Gastrocnemius medialis (tissue), 4 donors: ENCODE data around the gene EXPH5. TPM values are rescaled to one million over a fixed set of nuclear protein-coding genes. Genes with fewer than 3 reads are reported as not detected.

Experiments
- ATAC-seq, 2 donors: fragments of 150-250 bp; one replicate each; pipeline ENCODE4 v1.9.1; 2016
- DNase-seq, 2 donors: peaks; one replicate each; pipeline ENCODE4 v3.0.0-alpha.2; 2019
- H3K27ac ChIP-seq, 4 donors: fragments of 200-600 bp; sonication (generic); 1 replicate in 1 of 4; 2 replicates in 3 of 4; pipeline ENCODE4 v1.5.1; 2016 to 2018; ENCODE audit warnings: mild to moderate bottlenecking in 2 of 4, moderate library complexity in 1 of 4
- H3K27me3 ChIP-seq, 3 donors: fragments of 200-600 bp; sonication (generic) in 2 of 3; 1 replicate in 1 of 3; 2 replicates in 2 of 3; pipeline versions ENCODE4 v1.5.1 to v1.6.0; 2016 to 2019; ENCODE audit warnings: mild to moderate bottlenecking in 1 of 3, moderate library complexity in 1 of 3
- H3K36me3 ChIP-seq, 2 donors: fragments of 200-600 bp; sonication (generic) in 1 of 2; one replicate each; pipeline ENCODE4 v1.5.1; 2017 to 2018
- H3K4me1 ChIP-seq, 2 donors: fragments of 200-600 bp; sonication (generic) in 1 of 2; one replicate each; pipeline ENCODE4 v1.5.1; 2016 to 2017; ENCODE audit warnings: mild to moderate bottlenecking in 2 of 2
- H3K4me3 ChIP-seq, 4 donors: fragments of 200-600 bp; sonication (generic) in 3 of 4; 1 replicate in 1 of 4; 2 replicates in 3 of 4; pipeline ENCODE4 v1.5.1; 2016 to 2019; ENCODE audit warnings: mild to moderate bottlenecking in 2 of 4
- H3K9me3 ChIP-seq, 3 donors: fragments of 200-600 bp; sonication (generic) in 2 of 3; 1 replicate in 1 of 3; 2 replicates in 2 of 3; pipeline ENCODE4 v1.5.1; 2016 to 2019
- POLR2A ChIP-seq, 2 donors: fragments of 450-650 bp; IDR thresholded peaks; one replicate each; pipeline ENCODE4 v1.6.1; 2017; ENCODE audit warnings: antibody characterized with exemption in 2 of 2, mild to moderate bottlenecking in 2 of 2, moderate library complexity in 2 of 2
- in situ Hi-C, 4 donors: fragments of 200-750 bp; cut with MboI; loops; one replicate each; pipeline versions ENCODE4 v1.15.0 to v1.8.0; 2017; ENCODE audit warnings: low sequenced_read_pairs in 4 of 4
- intact Hi-C: fragments of 100-400 bp; cut with DNase I; formaldehyde crosslinking; loops from one replicate; pipeline ENCODE4 v1.15.1; 2023; ENCODE audit warnings: low total_unique reads
- total RNA-seq, 4 donors: library from RNA; depleted of rRNA; stranded (reverse); fragments of >200 nt; gene quantifications; one replicate each; pipeline versions ENCODE4 v1.1.0 to v1.2.3, GENCODE V29; 2016
- TF ChIP-seq, protein P1 (sequence below), 5 experiments: fragments of 450-650 bp in 3 of 5; fragments of 200-600 bp in 2 of 5; sonication (generic) in 2 of 5; IDR thresholded peaks in 4 of 5; conservative IDR thresholded peaks in 1 of 5; 1 replicate in 4 of 5; 2 replicates in 1 of 5; pipeline ENCODE4 v1.5.1; 2016 to 2019; ENCODE audit warnings: antibody characterized with exemption in 5 of 5, mild to moderate bottlenecking in 3 of 5, moderate library complexity in 3 of 5

The EXPH5 gene
- total RNA-seq, 4 donors from 2014 or later = 0.07 to 0.22 (median 0.20) TPM; not detected in 1

DNA sequence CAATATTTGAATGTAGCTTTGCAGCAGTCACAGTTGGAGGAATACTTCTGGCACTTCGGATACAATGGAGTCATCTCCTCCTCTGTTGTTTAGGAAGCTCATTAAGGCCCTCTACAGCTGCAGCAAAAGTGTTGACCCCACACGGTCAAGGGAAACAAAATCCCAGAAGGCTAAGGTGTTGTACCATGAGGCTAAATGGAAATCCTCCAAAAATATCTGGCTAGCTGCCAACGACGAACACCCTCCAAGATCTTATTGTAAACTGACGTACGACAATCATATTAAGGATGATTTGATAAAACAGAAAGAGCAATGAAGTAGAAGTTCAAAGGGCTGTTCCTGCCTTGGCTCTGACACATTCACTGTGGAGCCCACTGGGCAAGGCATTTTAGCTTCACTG is 99.4 kb downstream of the EXPH5 start:
- DNase-seq (no peak), ATAC-seq (no peak)
- TF ChIP-seq, protein P1, sequence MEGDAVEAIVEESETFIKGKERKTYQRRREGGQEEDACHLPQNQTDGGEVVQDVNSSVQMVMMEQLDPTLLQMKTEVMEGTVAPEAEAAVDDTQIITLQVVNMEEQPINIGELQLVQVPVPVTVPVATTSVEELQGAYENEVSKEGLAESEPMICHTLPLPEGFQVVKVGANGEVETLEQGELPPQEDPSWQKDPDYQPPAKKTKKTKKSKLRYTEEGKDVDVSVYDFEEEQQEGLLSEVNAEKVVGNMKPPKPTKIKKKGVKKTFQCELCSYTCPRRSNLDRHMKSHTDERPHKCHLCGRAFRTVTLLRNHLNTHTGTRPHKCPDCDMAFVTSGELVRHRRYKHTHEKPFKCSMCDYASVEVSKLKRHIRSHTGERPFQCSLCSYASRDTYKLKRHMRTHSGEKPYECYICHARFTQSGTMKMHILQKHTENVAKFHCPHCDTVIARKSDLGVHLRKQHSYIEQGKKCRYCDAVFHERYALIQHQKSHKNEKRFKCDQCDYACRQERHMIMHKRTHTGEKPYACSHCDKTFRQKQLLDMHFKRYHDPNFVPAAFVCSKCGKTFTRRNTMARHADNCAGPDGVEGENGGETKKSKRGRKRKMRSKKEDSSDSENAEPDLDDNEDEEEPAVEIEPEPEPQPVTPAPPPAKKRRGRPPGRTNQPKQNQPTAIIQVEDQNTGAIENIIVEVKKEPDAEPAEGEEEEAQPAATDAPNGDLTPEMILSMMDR (IDR thresholded peaks at IDR 0.05 in 4 of 5, conservative IDR thresholded peaks at IDR 0.05 in 1 of 5) = no peak
- no peak for TF ChIP-seq POLR2A (IDR thresholded peaks at IDR 0.05)
- intact Hi-C loops = loop anchor here (10.0 kb wide), 1 partner anchor 369 kb away; the partner anchor contains the start of gene ACAT1
- H3K4me3 ChIP-seq = no peak overlapping the region
- peaks cover 0 to 9% of the 10 kb centered on the region in 2 donors for H3K36me3 ChIP-seq
- H3K4me1 ChIP-seq = peaks cover 7% of the 10 kb centered on the region in 2 donors
- in situ Hi-C loops = no loop called here
- no peaks in the 10 kb centered on the region for H3K27me3 ChIP-seq
- no peak overlapping the region for H3K27ac ChIP-seq
- H3K9me3 ChIP-seq = no peaks in the 10 kb centered on the region

DNA sequence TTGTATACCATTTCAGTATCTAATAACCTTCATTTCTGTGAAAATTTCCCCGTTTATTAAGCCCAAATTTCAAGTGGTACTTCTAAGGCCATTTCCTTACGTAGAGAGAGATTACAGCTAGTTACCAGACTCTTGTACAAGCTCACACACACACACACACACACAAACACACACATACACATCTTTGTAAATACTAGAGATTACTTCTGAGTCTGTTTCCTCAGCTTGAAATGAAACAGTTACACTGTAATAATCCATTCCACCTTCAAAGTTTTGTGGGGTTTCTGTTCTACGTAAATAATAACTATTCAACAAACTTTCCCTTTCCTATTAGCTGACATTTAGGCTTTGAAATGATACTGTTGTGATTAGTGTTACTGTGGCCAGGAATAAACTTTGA is 101.6 kb downstream of the EXPH5 start:
- in situ Hi-C loops (no loop called here), intact Hi-C loops (loop anchor here (10.0 kb wide), 1 partner anchor 367 kb away; the partner anchor contains the start of gene ACAT1)
- Histone ChIP-seq H3K4me3 (no peak overlapping the region), H3K27ac (no peak overlapping the region), H3K36me3 (peaks cover 0 to 9% of the 10 kb centered on the region in 2 donors), H3K4me1 (peaks cover 3 to 7% of the 10 kb centered on the region in 2 donors), H3K9me3 (no peaks in the 10 kb centered on the region), H3K27me3 (no peaks in the 10 kb centered on the region)
- DNase-seq (no peak), ATAC-seq (no peak)
- TF ChIP-seq POLR2A (IDR thresholded peaks at IDR 0.05) = no peak
- TF ChIP-seq, protein P1 (IDR thresholded peaks at IDR 0.05 in 4 of 5, conservative IDR thresholded peaks at IDR 0.05 in 1 of 5) = no peak

DNA sequence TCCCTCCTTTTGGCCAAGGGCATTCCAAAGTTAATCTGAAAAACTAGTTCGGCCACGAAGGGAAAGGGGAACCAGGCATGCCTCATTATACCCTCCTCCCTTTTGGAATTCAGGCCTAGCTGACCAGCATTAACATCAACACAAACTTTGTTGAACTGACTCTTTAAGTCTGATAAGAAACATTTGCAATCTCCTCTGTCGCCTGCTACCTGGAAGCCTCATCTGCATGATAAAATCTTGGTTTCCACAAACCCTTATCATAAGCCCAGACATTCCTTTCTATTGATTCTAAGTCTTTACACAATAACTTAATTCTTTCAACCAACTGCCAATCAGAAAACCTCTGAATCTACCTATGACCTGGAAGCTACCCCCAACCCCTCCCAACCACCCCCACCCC is 106.7 kb downstream of the EXPH5 start:
- DNase-seq (no peak), ATAC-seq (no peak)
- TF ChIP-seq, protein P1 (IDR thresholded peaks at IDR 0.05 in 4 of 5, conservative IDR thresholded peaks at IDR 0.05 in 1 of 5) = no peak
- TF ChIP-seq POLR2A (IDR thresholded peaks at IDR 0.05) = no peak
- no peaks in the 10 kb centered on the region for H3K4me1 ChIP-seq
- no peak overlapping the region for H3K4me3 ChIP-seq
- peaks cover 0 to 22% of the 10 kb centered on the region in 2 donors for H3K36me3 ChIP-seq
- H3K9me3 ChIP-seq = no peaks in the 10 kb centered on the region
- no peaks in the 10 kb centered on the region for H3K27me3 ChIP-seq
- in situ Hi-C loops (no loop called here), intact Hi-C loops (no loop called here)
- no peak overlapping the region for H3K27ac ChIP-seq

GRCh38 chr11:108486331-108486730 is 107.2 kb downstream of the EXPH5 start:
- Histone ChIP-seq H3K4me3 (no peak overlapping the region), H3K9me3 (no peaks in the 10 kb centered on the region), H3K36me3 (peaks cover 0 to 22% of the 10 kb centered on the region in 2 donors), H3K27me3 (no peaks in the 10 kb centered on the region), H3K4me1 (no peaks in the 10 kb centered on the region), H3K27ac (no peak overlapping the region)
- no peak for DNase-seq
- no peak for TF ChIP-seq POLR2A (IDR thresholded peaks at IDR 0.05)
- TF ChIP-seq, protein P1 (IDR thresholded peaks at IDR 0.05 in 4 of 5, conservative IDR thresholded peaks at IDR 0.05 in 1 of 5) = no peak
- ATAC-seq = no peak
- intact Hi-C loops = no loop called here
- in situ Hi-C loops = no loop called here

- no peak for TF ChIP-seq POLR2A (IDR thresholded peaks at IDR 0.05)
- TF ChIP-seq, protein P1 (IDR thresholded peaks at IDR 0.05 in 4 of 5, conservative IDR thresholded peaks at IDR 0.05 in 1 of 5) = no peak
- ATAC-seq (no peak), DNase-seq (no peak)
- in situ Hi-C loops = no loop called here
- no peaks in the 10 kb centered on the region for H3K4me1 ChIP-seq
- no peak overlapping the region for H3K27ac ChIP-seq
- no peaks in the 10 kb centered on the region for H3K9me3 ChIP-seq
- intact Hi-C loops = no loop called here
- no peak overlapping the region for H3K4me3 ChIP-seq
- peaks cover 3 to 13% of the 10 kb centered on the region in 2 donors for H3K36me3 ChIP-seq
- H3K27me3 ChIP-seq = no peaks in the 10 kb centered on the region
These were observed 110.4 kb downstream of the EXPH5 start for GRCh38 chr11:108483163-108483562.
